ENCODE measurements around the gene PCMT1.
"Not testable (repeated sequence)": the region's sequence is repeated elsewhere in the genome, so short reads cannot be mapped to it uniquely, and the experiment has no call there.

PCMT1 gene

DNA sequence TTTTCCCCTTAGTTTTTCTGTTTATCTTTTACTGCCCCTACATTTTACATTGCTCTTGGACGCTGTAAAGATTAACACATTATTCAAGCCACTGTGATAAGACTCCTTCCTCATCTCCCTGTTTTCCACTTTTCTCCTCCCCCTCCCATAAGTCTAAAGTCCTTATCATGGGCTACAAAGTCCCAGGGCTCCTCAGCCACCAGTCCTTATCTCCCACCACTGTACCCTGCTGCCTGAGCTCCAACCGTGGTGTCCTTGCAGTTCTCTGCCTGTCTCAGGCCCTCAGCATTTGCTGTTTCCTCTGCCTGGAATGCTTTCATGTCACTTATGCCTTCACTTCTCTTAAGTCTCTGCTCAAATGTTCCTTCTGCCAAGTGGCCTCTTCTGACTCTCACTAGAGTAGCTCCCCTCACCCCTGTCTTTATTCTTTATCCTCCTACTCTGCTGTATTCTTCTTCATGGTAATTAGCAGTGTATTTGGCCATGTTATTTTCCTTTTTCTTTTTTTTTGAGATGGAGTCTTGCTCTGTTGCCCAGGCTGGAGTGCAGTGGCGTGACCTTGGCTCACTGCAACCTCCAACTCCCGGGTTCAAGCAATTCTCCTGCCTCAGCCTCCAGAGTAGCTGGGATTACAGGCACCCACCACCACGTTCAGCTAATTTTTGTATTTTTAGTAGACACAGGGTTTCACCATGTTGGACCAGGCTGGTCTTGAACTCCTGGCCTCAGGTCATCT, 20.9 kb upstream of the PCMT1 start:
- DNase-seq (ENCODE audit: low spot score), result no peak
- TF ChIP-seq, protein P1, sequence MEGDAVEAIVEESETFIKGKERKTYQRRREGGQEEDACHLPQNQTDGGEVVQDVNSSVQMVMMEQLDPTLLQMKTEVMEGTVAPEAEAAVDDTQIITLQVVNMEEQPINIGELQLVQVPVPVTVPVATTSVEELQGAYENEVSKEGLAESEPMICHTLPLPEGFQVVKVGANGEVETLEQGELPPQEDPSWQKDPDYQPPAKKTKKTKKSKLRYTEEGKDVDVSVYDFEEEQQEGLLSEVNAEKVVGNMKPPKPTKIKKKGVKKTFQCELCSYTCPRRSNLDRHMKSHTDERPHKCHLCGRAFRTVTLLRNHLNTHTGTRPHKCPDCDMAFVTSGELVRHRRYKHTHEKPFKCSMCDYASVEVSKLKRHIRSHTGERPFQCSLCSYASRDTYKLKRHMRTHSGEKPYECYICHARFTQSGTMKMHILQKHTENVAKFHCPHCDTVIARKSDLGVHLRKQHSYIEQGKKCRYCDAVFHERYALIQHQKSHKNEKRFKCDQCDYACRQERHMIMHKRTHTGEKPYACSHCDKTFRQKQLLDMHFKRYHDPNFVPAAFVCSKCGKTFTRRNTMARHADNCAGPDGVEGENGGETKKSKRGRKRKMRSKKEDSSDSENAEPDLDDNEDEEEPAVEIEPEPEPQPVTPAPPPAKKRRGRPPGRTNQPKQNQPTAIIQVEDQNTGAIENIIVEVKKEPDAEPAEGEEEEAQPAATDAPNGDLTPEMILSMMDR (IDR thresholded peaks at IDR 0.05; ENCODE audit: borderline replicate concordance, control extremely low read depth, extremely low read depth, insufficient read depth, missing control alignments), result no peak
- in situ Hi-C loops (cut with MboI; ENCODE audit: low sequenced_read_pairs, unreplicated experiment), result no loop called here

DNA sequence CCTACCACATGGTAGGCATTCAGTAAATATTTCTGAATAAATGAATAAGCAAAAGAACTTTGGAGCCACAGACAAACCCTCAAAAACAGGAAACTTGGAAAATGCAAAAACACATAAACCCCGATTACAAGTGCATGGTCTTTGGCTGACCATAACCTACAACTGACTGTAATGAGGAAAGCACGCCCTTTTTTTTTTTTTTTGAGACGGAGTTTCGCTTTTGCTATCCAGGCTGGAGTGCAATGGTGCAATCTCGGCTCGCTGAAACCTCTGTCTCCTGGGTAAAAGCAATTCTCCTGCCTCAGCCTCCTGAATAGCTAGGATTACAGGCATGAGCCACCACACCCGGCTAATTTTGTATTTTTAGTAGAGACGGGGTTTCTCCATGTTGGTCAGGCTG, 19.7 kb upstream of the PCMT1 start:
- in situ Hi-C loops (cut with MboI; ENCODE audit: low sequenced_read_pairs, unreplicated experiment), result no loop called here
- DNase-seq (ENCODE audit: low spot score), result no peak
- TF ChIP-seq, protein P1 (IDR thresholded peaks at IDR 0.05; ENCODE audit: borderline replicate concordance, control extremely low read depth, extremely low read depth, insufficient read depth, missing control alignments), result no peak

DNA sequence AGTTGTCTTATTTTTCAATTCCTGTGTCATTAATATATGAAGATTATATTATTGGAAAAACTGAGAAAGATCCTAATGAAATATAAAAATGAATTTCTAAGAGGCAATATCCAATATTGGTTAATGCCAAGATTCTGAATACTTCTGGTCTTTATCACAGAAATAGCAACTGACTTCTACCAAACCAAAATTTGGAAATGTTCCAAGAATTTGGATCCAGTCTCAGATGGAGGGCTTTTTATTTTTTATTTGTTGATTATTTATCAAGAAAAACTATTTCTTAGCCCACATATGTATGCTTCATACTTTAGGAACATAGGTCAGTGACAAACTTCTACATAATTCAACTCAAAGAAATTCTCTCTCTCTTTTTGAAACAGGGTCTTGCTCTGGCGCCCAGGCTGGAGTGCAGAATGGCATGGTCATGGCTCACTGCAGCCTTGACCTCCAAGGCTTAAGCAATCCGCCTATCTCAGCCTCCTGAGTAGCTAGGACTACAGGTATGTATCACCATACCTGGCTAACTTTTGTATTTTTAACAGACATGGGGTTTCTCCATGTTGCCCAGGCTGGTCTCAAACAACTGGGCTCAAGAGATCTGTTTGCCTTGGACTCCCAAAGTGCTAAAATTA, 16.3 kb upstream of the PCMT1 start:
- TF ChIP-seq, protein P1 (IDR thresholded peaks at IDR 0.05; ENCODE audit: borderline replicate concordance, control extremely low read depth, extremely low read depth, insufficient read depth, missing control alignments), result no peak
- in situ Hi-C loops (cut with MboI; ENCODE audit: low sequenced_read_pairs, unreplicated experiment), result no loop called here
- DNase-seq (ENCODE audit: low spot score), result no peak

DNA sequence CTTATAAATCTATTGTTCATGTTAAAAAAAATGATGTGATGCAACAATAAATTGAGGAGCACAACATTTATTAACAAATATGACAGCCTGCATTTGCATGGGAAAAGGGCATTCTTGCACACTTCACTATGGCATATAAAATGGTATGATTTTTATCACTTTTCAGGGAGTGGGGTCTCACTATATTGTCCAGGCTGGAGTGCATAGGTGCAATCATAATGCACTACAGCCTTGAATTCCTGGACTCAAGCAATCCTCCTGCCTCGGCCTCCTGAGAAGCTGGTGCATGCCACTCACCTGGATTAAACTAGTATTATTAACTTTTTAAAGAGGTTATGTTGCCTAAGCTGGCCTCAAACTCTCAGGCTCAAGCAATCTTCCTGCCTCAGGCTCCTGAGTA, 14.6 kb upstream of the PCMT1 start:
- in situ Hi-C loops (cut with MboI; ENCODE audit: low sequenced_read_pairs, unreplicated experiment), result no loop called here
- no peak for DNase-seq (ENCODE audit: low spot score)
- TF ChIP-seq, protein P1 (IDR thresholded peaks at IDR 0.05; ENCODE audit: borderline replicate concordance, control extremely low read depth, extremely low read depth, insufficient read depth, missing control alignments), result no peak

DNA sequence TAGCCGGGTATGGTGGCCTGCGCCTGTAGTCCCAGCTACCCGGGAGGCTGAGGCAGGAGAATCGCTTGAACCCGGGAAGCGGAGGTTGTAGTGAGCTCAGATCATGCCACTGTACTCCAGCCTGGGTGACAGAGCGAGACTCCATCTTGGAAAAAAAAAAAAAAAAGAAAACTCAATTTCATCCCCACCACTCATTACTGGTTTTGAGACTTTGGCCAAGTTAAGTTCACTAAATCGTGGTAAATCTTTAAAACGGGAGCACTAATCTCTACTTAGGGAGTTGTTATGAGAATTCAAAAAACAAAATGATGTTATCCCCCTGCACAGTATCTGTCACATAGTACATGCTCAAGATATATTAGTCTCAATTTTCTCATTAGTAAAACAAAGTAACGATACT, 4.3 kb upstream of the PCMT1 start:
- in situ Hi-C loops (cut with MboI; ENCODE audit: low sequenced_read_pairs, unreplicated experiment), result not testable (repeated sequence)

DNA sequence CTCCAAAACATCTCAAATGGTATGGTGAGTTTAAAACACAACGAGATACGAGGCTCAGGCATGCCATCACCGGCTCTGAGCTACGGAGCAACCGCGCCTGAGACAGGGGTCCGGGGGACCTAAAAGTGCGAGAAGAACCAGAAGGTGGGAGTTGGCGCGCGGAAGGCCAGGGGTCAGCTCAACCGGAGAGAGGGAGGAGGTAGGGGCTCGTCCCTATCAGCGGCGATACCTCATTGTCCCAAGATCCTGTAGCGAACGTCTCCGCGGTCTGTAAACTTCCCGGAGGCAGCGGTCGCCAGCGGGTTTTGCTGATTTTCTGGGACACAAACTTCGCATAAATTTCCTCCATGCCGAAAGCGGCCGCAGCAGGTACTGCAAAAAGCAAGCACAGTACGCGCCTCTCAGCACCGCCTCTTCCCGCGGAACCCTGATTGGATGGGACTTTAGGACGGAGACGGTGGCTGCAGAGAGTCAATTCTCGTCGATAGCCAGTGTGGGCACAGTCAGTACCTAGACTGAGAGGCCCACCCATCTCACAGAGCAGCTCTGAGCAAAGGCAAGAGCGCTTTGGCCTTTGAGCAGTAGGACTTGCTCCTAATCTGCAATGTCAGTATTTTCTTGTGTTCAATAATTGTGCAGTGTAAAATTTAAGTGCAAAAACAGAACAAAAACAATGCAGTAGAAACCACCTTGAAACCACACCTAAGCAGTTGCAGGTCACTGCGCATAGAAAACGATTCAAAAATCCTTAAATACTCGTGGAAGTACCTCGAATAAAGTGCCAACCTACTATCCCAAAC, 3.2 kb upstream of the PCMT1 start, which contains the start of gene NUP43:
TSS of gene NUP43 (minus strand) at position 383 of the 800 bp plus-strand sequence. CDS start at position 349, 34 bp downstream.
- in situ Hi-C loops (cut with MboI; ENCODE audit: low sequenced_read_pairs, unreplicated experiment), result no loop called here
- DNase-seq (ENCODE audit: low spot score), result peak; percentile 89
- TF ChIP-seq, protein P1 (IDR thresholded peaks at IDR 0.05; ENCODE audit: borderline replicate concordance, control extremely low read depth, extremely low read depth, insufficient read depth, missing control alignments), result no peak

More for the DNA sequence above, 4.3 kb upstream of the PCMT1 start:
- not testable (repeated sequence) for DNase-seq (ENCODE audit: low spot score)

DNA sequence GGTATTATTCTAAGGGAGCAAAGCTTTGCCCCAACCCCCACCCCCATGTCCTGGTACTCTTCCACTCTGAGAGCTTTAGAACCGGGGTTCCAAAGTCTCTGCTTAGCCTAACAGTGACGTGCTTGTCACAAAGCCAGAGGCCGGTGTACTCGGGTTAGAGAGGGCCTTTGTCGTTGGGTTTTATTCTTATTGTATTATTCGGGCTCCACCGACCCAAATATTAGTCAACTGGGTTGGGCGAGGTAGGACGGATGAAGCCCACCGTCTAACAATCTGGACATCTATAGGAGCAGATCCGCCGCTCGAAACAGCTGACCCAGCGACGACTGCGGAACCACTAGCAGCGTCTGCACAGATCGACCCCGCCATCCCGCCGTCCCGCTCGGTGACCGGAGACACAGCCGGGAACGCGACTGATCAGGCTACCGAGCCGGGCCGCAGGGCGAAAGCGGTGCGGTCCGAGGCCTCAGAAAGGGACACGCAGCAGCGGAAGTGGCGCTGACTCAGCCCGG, 403 bp upstream of the PCMT1 start:
- DNase-seq (ENCODE audit: low spot score); in situ Hi-C loops (cut with MboI; ENCODE audit: low sequenced_read_pairs, unreplicated experiment): not testable (repeated sequence)
